ENCODE data around the gene SRL. TPM values are rescaled to one million over a fixed set of nuclear protein-coding genes. Genes with fewer than 3 reads are reported as not detected.
A peak's percentile ranks its signal among the peaks of the same experiment; 100 is the strongest.

SRL gene
- total RNA-seq, 1 experiment from 2014 or later: not detected

GRCh38 chr16:4178468-4179010 lies 63.3 kb downstream of the SRL start:
- ChIA-PET CTCF (no interaction called here), POLR2A (ENCODE audit: unreplicated experiment) (no interaction called here)

GRCh38 chr16:4176906-4177417 lies 64.9 kb downstream of the SRL start:
- no peaks in the 10 kb centered on the region for H4K20me1 ChIP-seq (ENCODE audit: low read length)
- no peak overlapping the region for H3K4me3 ChIP-seq (ENCODE audit: low read length)
- intact Hi-C loops (cut with micrococcal nuclease): no loop called here
- H3K27ac ChIP-seq (ENCODE audit: low read length): no peak overlapping the region
- no TSS peak for BruUV-seq (replicated peaks)
- H3K9me3 ChIP-seq (ENCODE audit: low read length): no peaks in the 10 kb centered on the region
- CTCF ChIA-PET: no interaction called here
- H3K79me2 ChIP-seq (ENCODE audit: low read length): no peaks in the 10 kb centered on the region
- DNase-seq (peak; percentile 54), ATAC-seq (peak; percentile 99)
- no peaks in the 10 kb centered on the region for H3F3A ChIP-seq (ENCODE audit: low read length, unreplicated experiment)
- H3K36me3 ChIP-seq (ENCODE audit: low read depth, low read length): no peaks in the 10 kb centered on the region
- peak overlapping the region; percentile 57; the same call in 1 of the 2 replicates for H2AFZ ChIP-seq (ENCODE audit: low read length)
- H3K9ac ChIP-seq (ENCODE audit: low read length): no peak overlapping the region
- TF ChIP-seq EZH2 (IDR thresholded peaks at IDR 0.05; ENCODE audit: low read length, unreplicated experiment) (no peak), CTCF (conservative IDR thresholded peaks at IDR 0.05; ENCODE audit: low read depth, low read length) (no peak)
- POLR2A ChIA-PET (ENCODE audit: unreplicated experiment): no interaction called here
- H3K27me3 ChIP-seq (ENCODE audit: low read length): no peaks in the 10 kb centered on the region
- no peaks in the 10 kb centered on the region for H3K9me2 ChIP-seq (replicated peaks; ENCODE audit: low read length)
- H3K4me1 ChIP-seq (ENCODE audit: insufficient read depth, low read length): peaks cover 9% of the 10 kb centered on the region
- H3K4me2 ChIP-seq (ENCODE audit: low read length): peak overlapping the region; percentile 61

More at GRCh38 chr16:4178468-4179010, 63.3 kb downstream of the SRL start:
- BruUV-seq (replicated peaks): no TSS peak
- Histone ChIP-seq H3K27me3 (ENCODE audit: low read length) (no peaks in the 10 kb centered on the region), H3K9me2 (replicated peaks; ENCODE audit: low read length) (no peaks in the 10 kb centered on the region), H3F3A (ENCODE audit: low read length, unreplicated experiment) (no peaks in the 10 kb centered on the region), H3K36me3 (ENCODE audit: low read depth, low read length) (no peaks in the 10 kb centered on the region), H4K20me1 (ENCODE audit: low read length) (no peaks in the 10 kb centered on the region), H3K4me3 (ENCODE audit: low read length) (no peak overlapping the region), H3K27ac (ENCODE audit: low read length) (no peak overlapping the region), H3K9ac (ENCODE audit: low read length) (no peak overlapping the region), H2AFZ (ENCODE audit: low read length) (no peak overlapping the region), H3K9me3 (ENCODE audit: low read length) (no peaks in the 10 kb centered on the region), H3K4me1 (ENCODE audit: insufficient read depth, low read length) (peaks cover 12% of the 10 kb centered on the region), H3K4me2 (ENCODE audit: low read length) (no peak overlapping the region), H3K79me2 (ENCODE audit: low read length) (no peaks in the 10 kb centered on the region)
- no peak for TF ChIP-seq EZH2 (IDR thresholded peaks at IDR 0.05; ENCODE audit: low read length, unreplicated experiment)
- no peak for TF ChIP-seq EZH2phosphoT487 (IDR thresholded peaks at IDR 0.05; ENCODE audit: borderline replicate concordance, low read length)
- TF ChIP-seq CTCF (conservative IDR thresholded peaks at IDR 0.05; ENCODE audit: low read depth, low read length): no peak
- ATAC-seq (no peak), DNase-seq (no peak)
- intact Hi-C loops (cut with micrococcal nuclease): no loop called here

GRCh38 chr16:4175849-4176248 lies 66.0 kb downstream of the SRL start:
- Histone ChIP-seq H3K27me3 (ENCODE audit: low read length) (no peaks in the 10 kb centered on the region), H3K27ac (ENCODE audit: low read length) (no peak overlapping the region), H3K9ac (ENCODE audit: low read length) (no peak overlapping the region), H3K9me3 (ENCODE audit: low read length) (no peaks in the 10 kb centered on the region), H4K20me1 (ENCODE audit: low read length) (no peaks in the 10 kb centered on the region), H3K79me2 (ENCODE audit: low read length) (no peaks in the 10 kb centered on the region), H3K4me3 (ENCODE audit: low read length) (no peak overlapping the region), H3K4me1 (ENCODE audit: insufficient read depth, low read length) (peaks cover 9% of the 10 kb centered on the region), H3K9me2 (replicated peaks; ENCODE audit: low read length) (no peaks in the 10 kb centered on the region), H3K36me3 (ENCODE audit: low read depth, low read length) (no peaks in the 10 kb centered on the region), H3K4me2 (ENCODE audit: low read length) (no peak overlapping the region), H3F3A (ENCODE audit: low read length, unreplicated experiment) (no peaks in the 10 kb centered on the region), H2AFZ (ENCODE audit: low read length) (no peak overlapping the region)
- no TSS peak for BruUV-seq (replicated peaks)
- ATAC-seq (no peak), DNase-seq (no peak)
- ChIA-PET POLR2A (ENCODE audit: unreplicated experiment) (no interaction called here), CTCF (no interaction called here)
- intact Hi-C loops (cut with micrococcal nuclease): no loop called here
- TF ChIP-seq CTCF (conservative IDR thresholded peaks at IDR 0.05; ENCODE audit: low read depth, low read length) (no peak), EZH2phosphoT487 (IDR thresholded peaks at IDR 0.05; ENCODE audit: borderline replicate concordance, low read length) (no peak), EZH2 (IDR thresholded peaks at IDR 0.05; ENCODE audit: low read length, unreplicated experiment) (no peak)

Data from PC-3 (cell line).